HCEC 1CT (cell line): Measurements from ENCODE around the gene ERMARD.

Source experiments
- DNase-seq: peaks from one replicate; pipeline ENCODE4 v3.0.0-alpha.2; 2017

ERMARD gene

DNA sequence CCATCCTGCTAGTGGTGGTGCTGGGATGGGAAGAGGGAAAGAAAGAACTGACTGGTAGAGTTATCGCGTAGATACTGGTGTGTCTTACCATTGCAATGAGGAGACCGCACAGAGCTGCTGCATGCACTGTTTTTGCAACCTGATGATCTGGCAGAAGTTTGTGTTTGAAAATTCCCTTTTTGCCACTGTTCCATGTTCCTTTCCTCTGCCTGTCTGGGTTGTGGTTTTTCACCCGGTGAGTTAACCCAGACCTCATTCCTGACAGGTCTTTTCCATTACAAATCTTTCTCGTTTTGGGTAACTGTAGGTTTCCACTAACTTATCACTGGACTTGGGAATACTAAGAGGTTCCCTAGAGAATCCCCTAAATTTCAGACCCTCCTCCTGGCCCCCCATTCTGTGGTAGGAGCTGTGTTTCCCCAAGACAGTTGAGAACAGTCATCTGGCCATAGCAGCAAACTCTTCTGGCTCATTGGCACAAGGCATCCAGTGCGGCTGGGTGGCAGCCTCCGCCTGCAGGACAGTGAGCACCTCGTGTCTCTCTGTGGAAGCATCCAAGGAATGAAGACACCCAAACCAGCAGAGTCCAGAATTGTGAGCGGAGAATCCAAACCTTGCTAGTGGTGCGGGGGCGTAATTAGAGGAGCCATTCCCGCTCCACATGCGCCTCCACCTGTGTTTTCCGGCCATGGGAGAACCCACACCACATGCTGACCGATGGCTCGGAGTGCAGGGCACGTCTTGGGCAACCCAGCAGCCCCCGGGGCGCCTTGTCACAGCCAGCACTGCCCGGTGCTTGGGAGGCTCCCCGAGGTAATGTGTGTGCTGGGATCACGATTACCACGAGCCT, 32.8 kb downstream of the ERMARD start:
- no peak for DNase-seq

DNA sequence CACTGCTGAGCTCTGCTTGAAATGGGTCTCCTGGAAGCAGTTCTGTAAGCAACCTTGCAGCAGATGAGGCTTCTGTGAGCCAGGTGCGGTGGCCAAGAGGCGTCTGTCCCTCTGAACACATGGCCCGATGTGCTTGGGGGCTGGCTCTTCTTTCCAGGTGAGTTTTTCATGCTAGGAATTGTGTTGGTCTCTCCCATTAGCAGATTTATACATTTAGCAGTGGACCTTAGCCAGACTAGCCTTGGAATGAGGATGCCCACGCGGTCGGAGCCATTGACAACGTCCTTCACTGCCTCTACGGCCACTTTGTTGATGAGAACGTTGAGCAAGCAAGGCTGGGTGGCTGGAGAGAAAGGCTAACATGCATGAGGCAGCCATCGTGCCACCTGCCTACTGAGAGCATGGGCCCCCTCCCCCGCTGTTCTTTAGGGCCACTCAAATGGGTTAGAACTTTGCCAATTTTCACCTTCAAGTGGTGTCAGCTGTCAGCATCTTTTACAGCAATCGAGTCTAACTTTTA, 33.5 kb downstream of the ERMARD start:
- DNase-seq = no peak

DNA sequence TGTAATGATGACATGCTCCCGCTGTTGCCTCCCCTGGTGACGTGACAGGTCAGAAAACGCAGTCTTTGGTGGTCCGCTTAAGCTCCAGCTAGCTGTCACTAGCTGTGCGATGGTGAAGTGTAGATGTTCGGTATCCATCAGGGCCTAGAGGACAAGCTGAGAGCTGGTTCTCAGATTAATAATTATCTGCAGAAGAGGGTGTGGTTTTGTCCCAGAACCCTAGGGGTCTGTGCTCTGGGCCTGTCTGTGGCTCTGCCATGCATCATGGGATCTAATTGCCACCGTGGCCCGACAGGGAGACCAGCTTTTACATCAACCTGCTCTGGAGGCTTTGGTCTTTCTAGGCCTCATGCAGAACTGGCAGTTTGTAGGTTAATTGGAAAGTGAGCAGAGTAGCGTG, 34.1 kb downstream of the ERMARD start:
- DNase-seq = no peak

DNA sequence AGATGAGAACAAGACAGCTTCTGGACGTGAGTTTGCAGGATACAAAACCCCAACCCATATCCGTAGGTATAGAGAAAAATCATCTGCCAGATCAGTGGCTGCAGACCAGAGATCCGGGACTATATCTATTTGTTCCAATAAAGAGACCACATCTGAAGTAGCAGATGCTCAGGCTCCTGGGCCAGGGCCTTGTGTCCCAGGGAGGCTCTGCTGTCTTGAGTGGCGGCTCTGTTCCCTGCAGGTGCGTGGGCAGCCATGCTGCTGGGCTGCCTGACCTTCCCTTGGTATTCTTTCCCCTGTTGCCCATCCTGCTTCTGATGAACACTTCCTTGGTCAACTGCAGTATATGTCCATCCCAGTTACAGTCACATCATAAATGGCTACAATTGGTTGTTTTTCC, 34.9 kb downstream of the ERMARD start:
- DNase-seq = no peak

DNA sequence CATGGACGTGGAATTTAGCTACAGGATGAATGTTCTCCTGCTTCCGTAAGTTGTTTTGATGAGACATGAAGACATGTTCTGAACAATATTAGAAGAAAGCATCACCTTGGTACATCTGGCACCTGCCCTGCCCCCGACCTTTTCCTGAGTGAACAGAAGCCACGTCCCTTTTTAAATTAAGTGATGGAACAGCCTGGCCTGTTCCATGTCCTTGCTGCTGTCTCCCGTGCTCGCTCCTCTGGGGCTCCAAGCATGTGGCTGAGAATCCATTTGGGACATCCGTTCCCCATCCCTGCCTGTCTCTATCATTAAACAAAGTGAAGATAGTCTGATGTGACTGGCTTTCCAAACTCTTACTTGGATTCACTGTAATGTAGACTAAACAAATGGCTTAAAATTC, 36.4 kb downstream of the ERMARD start:
- no peak for DNase-seq

DNA sequence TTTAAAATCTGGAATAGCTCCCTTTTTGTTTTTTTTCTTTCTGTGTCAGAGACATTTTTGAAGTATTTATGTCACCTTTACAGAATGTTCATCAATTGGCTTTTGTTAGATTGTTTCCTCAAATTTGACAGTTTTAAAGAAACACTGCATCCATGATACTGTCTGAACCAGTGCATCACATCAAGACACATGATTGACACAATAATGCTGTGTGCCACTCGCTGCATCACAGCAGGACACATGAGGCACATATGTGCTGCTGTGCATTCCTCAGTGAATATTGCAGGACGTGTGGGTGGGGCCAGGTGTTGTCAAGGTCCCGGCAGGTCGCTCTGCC, 37.4 kb downstream of the ERMARD start:
- no peak for DNase-seq

DNA sequence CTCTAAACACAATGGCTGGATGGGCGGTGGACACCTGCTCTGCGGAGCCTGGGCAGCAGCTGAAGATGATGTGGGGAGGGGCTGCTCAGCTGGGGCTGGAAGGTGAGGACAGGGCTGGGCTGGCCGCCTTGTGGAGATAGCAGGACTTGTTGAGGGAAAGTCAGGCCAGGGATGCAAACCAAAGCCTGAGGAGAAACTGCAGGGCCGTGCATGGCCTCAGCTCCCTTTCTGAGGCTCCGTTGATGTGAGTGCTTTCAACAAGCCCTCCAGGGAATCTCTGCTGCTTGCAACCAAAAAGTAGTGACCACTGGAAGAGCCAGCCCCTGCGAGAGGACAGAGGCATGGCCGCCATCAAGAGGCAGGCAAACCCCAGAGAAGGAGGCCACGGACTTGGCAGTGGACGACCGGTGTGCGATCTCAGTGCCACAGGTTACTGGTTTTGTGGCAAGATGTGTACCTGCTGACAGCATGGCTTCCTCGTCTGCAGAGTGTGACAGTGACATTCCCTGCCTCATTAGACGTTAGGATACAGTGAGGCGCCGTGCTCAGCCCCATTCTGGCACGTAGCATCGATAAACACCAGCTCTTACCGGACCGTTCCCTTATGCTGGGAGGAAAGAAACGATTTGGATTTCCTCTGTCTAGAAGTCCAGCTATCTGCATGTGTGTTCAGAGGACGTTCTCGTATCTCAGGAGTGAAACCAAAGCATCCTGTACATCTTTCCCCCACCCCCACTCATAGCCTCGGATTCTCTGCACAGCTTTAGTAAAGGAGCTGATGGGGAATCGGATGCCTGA, 37.9 kb downstream of the ERMARD start:
- no peak for DNase-seq

DNA sequence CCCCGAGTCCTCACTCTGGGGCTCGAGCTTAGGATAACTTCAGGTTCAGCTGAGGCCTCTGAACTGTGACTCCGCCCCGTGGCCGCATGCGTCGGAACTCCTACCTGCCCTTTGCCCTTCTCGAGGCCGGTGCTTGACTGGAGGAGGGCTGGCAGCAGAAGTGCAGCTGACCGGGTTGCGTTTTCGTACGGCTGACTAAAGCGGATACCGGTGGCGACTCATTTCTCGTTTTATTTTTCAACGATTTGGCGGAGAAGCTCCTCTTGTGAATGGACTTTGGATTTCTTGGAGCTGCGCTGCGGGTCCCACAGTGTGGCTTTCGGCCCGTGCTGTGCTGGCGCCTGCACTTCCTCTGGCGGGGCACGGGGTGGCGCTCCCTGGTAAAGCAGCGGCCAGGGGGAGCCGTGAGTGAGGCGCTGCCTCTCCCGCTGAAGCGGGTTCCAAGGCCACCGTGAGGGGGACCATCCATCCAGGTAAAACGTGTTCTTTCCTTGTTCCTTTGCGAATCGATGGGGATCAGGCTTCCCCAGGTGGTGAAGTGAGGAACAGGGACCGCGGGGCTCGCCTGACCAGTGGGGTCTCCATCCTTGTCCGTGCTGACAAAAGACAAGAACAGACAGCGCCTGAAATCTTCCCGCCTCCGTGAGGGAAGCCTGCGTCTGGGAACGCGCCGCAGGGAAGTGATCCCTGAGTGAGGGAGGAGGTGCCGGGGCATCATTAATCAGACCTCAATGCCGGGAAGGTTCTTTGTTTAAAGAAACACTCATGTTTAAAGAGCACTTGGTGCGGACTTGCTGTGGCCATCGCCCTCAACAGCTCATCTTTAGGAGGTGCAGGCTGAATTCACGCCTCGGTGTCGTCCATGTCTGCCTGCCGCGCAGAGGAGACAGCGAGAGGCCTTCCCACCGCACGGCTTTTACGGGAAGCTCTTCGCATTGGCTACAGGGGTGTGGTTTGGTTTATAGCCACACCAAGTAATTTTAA, 38.8 kb downstream of the ERMARD start:
- peak; percentile 67 for DNase-seq

DNA sequence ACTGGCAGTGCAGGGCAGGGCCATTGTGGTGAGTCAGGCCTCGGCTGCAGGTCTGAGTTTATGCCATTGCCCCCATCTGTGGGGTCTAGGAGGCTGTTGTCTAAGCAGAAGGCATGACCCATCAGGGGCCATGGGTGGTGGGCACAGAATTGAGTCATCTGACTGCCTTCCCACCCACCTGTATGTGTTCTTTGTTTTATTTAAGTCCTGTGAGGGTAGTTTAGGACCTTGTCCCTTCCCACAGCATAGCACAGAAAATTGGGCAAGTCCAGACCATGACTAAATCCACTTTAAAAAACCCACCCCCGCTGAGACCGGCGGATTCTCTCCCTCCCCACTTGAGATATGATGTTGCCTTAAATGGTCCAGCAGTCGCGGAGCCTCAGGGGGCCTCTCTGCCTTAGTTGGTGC, 40.3 kb downstream of the ERMARD start:
- DNase-seq = no peak

DNA sequence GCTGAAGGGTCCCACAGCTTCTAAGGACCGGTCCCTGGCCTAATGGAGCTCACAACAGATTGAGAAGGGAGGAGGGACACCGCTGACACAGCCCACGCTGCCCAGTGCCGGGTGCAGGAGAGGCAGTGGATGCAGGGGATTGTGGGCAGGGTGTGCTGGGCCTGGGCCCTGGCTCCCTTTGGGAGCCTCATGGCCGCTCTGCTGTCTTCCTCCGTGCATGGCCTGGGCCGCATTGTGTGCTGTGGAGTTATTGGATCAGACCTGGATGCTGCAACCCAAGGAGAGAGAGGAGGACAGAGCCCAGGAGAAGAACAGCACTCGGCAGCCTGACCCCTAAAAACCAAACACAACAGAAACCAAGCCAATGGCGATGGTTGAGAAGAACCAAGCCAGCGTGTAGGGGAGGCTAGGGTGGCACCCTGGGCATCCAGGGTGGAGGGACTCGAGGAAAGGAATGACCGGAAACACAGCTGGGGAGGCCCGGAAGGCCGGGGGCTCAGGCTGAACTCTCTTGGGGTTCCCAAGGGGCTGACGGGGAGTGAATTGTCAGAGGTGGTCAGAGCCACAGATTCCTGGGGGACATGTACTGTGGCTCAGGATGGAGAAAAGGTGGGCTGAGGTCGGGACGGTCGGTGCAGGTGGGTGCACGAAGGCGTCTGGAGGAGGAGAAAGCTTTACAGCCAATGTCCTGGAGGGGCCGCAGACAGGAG, 41.0 kb downstream of the ERMARD start:
- DNase-seq = no peak

DNA sequence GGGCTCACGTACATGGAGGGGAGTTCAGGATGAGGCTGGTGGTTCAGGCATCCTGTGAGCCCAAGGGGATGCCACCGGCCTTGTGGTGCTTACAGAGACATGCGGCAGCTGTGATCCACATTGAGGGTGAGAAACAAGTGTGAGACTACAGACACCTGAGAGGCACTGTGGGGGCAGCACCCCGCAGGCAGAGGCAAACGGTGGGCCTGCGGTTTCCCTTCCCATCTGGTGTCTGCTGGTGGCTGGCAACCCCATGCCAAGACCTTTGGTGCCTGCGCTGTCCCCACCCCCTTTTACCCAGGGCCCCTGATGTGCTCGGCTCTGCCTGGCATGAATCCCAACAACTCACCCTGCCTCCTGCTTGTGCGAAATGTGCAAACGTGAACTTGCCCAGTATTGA, 42.0 kb downstream of the ERMARD start:
- no peak for DNase-seq

DNA sequence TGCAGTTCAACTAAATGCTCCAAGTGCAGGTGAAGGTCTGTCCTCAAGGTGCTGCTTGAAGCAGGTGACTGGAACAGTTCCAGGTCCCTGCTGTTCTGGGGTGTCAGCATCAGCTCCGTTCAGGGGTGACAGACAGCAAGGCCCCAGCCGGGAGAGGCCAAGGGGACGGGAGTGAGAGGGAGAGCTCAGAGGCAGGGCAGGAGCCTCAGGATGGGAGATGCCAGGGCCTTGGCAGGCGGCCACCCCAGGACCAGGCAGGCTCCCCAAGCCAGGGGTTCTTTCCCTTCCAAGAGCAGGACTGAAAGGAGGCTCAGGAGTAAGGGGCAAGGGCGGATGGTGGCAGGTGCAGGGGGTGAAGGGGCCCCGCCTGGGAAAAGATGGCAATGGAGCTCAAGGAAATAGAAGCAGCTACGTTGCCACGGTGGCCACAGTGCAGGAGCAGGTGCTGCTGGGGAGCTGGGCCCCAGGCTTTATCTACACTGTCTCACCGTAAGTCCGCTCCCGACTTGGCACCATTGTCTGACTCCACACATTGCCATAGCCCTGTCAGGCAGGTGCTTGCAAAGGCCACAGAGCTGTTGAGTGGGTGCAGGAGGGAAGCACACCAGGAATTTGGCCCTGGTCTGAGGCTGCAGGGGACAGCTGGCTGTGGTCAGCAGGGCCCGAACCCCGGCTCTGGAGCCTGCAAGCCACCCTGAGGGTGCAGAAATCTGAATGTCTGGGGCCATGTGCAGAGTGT, 43.1 kb downstream of the ERMARD start:
- DNase-seq = no peak

DNA sequence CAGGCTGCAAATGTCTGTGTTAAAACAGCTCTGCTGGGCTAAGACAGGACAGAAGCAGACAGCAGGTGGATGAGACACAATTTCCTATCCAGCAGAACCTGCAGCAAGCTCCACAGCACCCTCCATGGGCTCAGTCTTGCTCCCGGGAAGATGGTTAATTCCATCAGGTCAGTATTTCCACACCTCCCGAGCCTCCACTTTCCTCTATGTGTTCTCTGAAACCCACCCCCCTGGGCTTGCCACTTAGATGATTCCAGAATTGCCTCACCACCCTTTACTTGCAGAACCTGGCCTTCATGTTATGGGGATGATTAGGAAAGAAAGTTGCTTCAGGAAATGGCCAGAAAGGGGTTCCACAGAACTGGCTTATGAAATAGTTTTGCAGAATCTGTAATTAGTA, 43.8 kb downstream of the ERMARD start:
- DNase-seq = no peak

DNA sequence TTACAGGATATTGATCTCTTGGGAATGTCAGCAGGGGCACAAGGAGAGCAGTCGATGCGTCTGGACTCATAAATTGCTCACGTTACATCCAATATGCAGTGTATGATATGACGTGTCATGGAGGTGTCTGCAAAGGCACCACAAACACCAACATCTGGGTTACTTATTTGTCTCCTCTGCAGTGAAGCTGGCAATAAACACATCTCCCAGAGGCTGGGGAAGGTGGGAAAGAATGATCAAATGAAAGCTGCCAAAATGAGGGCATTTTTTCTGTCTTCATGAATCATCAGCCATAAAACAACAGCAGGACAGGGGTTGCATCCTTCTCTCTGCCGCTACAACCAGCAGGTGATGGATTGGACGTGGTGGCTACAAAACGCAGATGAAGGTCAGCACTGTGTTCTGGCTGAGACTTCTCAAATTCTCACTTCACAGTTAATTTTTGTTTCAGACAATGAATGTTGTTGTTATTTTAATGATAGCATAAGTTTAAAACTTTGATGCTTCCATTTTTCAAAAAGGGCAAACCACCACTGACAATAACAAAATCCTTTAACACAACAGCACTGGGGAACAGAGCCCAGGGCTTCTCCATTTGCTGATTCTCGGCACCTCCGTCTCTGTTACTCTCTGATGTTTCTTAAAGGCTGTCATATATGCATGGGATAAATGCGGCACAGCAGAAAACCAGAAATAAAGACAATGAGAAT, 47.5 kb downstream of the ERMARD start:
- DNase-seq = no peak

DNA sequence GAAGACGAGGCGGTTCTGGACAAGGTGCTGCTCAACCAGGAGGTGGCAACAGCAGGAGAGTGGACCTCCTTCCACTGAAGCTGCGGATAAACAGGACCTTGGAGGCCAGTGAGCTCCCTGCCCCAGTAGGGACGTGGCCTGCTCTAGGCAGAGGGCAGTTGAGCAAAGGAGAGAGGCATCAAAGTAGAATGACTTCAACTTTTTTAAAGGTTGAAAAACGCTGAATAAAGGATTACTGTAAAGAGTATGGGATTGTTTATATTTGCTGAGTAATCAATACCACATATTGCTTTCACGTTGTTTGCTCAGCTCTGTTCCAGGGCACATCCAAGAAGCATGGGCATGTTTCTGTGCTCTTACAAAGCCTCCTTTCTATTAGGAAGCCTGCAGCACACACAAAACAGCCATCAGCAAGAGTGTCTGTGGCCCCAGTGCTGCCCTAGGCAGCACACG, 48.1 kb downstream of the ERMARD start:
- DNase-seq = no peak

DNA sequence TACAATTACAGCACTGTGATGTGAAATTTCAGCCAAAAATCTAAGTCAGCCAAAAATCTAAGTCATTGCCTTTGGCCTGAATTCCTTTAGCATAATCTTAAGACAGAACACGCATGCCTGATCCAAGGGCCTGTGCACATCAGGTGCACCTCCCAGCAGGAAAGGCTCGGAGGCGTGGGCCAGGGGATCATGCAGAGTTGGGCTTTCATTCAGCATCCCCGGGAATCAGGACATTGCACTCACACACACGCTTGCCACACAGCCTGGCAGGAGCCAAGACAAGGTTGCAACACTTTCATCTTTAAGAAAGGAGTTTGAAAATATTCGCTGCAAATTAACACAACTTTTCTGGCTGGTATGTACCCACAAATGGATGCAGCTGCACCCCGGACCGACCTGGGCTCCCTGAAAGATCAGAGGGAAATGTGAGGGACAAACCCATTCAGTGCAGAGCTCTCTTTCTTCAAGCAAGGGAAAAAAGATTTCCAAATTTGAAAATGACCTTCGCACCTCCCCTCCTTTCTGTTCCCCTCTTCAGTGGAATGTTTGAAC, 48.8 kb downstream of the ERMARD start:
- DNase-seq = no peak

DNA sequence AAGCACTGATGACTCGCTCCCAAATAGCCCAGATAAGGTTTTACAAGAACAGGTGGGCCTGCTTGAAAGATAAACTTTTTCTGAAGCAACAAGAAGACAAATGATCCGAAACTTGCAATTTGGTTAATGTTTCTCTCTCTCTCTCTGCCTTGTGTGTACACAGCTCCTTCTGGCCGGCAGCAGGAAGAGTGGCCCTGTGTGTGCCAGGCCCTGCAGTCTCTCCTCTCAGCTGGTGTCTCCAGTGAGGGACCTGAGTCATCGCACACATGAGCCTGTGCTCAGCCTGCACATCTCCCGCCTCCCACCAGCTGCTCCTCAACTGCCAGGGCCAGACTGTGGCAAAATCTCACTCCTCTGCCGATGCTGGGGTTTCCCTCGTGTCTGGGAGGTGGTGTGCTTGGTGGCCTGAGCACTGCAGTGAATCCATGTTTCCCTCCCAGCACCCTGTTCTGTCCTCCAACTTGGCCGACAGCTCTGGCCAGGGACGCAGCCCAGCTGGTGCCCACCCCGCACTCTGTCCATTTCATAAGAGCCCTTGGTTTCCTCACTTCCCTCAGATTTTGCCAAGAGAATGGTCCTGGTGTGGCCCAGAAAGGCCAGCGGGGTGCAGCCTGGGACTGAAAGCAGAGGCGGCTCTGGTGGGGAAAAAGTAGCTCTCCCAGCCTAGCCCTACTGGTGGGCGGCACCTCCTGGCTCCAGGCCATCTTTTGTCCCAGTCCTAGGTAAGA, 49.4 kb downstream of the ERMARD start:
- DNase-seq = peak; percentile 62

DNA sequence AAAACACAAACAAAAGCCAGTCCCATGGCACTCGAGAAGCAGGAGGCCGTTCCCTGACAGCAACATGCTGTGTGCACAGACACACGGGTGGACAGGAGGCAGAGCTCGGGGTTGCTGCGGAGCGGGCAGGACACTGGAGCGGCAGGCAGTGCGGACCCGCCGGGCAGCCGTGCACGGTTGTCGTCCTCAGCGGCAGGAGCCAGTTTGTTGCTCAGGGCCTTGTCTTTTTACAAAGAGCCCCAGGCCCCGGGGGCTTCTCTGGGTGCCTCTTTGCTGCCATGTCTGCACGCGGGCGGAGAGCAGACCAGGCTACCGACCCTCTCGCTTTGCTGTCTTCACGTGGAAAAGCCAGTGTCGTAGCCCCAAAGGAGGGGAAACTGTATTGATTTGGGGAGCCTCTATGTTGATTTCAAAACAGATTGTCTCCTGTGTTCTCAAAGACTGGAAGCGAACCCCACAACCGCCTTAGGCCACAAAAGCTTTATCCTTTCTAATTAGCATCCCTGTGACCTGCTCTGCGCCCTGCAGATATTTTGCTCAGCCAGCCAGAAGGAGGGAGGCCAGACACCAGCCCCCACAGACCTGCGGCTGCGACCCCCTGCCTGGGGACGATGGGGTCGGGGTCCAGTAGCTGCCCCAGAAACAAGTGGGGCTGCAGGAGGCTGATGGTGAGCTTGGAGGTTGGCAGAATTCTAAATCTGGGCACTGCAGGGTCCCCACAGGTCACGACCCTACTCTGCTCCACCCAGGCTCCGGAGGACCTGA, 50.2 kb downstream of the ERMARD start:
- no peak for DNase-seq

DNA sequence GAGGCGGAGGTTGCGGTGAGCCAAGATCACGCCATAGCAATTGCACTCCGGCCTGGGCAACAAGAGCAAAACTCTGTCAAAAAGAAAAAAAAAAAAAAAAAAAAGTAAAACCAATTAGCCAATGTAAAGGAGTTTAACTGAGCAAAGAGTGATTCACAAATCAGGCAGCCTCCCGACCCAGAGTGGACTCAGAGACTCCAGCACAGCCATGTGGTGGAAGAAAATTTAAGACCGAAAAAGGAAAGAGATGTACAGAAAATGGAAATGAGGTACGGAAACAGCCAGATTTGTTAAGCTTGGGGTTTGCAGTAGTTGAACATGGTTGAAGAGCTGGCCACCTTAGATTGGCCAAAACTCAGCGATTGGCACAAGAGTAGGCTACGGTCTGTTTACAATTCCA, 51.4 kb downstream of the ERMARD start:
- DNase-seq = peak; percentile 22
